Hematopoietic multipotent progenitor cell treated with erythropoietin and hydrocortisone succinate and interleukin-3 and kit ligand, for 8 days (in vitro differentiated cells): ENCODE data around the gene SEMA3D.
"Not testable (repeated sequence)": the region's sequence is repeated elsewhere in the genome, so short reads cannot be mapped to it uniquely, and the experiment has no call there.

Experiments
- DNase-seq: peaks from one replicate; pipeline ENCODE4 v3.0.0-alpha.2; 2015

SEMA3D gene

GRCh38 chr7:85023066-85023712, 163.7 kb downstream of the SEMA3D start:
- DNase-seq: peak; percentile 55

- DNase-seq: no peak
These were observed 164.7 kb downstream of the SEMA3D start for GRCh38 chr7:85022064-85022697.

- no peak for DNase-seq
These were observed 165.7 kb downstream of the SEMA3D start for GRCh38 chr7:85021101-85021704.

GRCh38 chr7:85019778-85020177, 167.1 kb downstream of the SEMA3D start:
- DNase-seq: no peak

GRCh38 chr7:85019176-85019575, 167.7 kb downstream of the SEMA3D start:
- DNase-seq: no peak

GRCh38 chr7:85018498-85018897, 168.4 kb downstream of the SEMA3D start:
- no peak for DNase-seq

GRCh38 chr7:85016286-85016685, 170.6 kb downstream of the SEMA3D start:
- DNase-seq: no peak

GRCh38 chr7:85014936-85015660, 171.8 kb downstream of the SEMA3D start:
- no peak for DNase-seq

- no peak for DNase-seq
These were observed 175.7 kb downstream of the SEMA3D start for GRCh38 chr7:85011127-85011526.

- no peak for DNase-seq
These were observed 176.6 kb downstream of the SEMA3D start for GRCh38 chr7:85010306-85010705.

- DNase-seq: no peak
These were observed 180.1 kb downstream of the SEMA3D start for GRCh38 chr7:85006754-85007153.

- DNase-seq: no peak
These were observed 182.5 kb downstream of the SEMA3D start for GRCh38 chr7:85004402-85004801.

GRCh38 chr7:85001495-85002345, 185.1 kb downstream of the SEMA3D start:
- no peak for DNase-seq

- no peak for DNase-seq
These were observed 186.0 kb downstream of the SEMA3D start for GRCh38 chr7:85000735-85001350.

- no peak for DNase-seq
These were observed 187.4 kb downstream of the SEMA3D start for GRCh38 chr7:84999450-84999849.

- no peak for DNase-seq
These were observed 188.2 kb downstream of the SEMA3D start for GRCh38 chr7:84998665-84999064.

GRCh38 chr7:84997626-84998025, 189.2 kb downstream of the SEMA3D start:
- no peak for DNase-seq

GRCh38 chr7:84992954-84993353, 193.9 kb downstream of the SEMA3D start:
- not testable (repeated sequence) for DNase-seq

- no peak for DNase-seq
These were observed 201.6 kb downstream of the SEMA3D start for GRCh38 chr7:84985073-84985784.

- DNase-seq: no peak
These were observed 204.7 kb downstream of the SEMA3D start for GRCh38 chr7:84982199-84982598.
